K562 (cell line): ENCODE data around the gene PRSS53.

Experiments
- AFF4 ChIP-seq: sonication (generic); formaldehyde crosslinking; IDR thresholded peaks from 2 replicates; pipeline ENCODE4 v1.8.0; 2023; ENCODE audit warnings: mild to moderate bottlenecking, missing genetic modification reagents
- CBFB ChIP-seq: sonication (generic); formaldehyde crosslinking; IDR thresholded peaks from 2 replicates; pipeline ENCODE4 v1.4.0; 2020; ENCODE audit warnings: mild to moderate bottlenecking, missing genetic modification reagents
- CTCF ChIP-seq, 3 experiments: IDR thresholded peaks in 2 of 3; conservative IDR thresholded peaks in 1 of 3; 2 replicates each; pipeline ENCODE4 v1.5.1; 2011 to 2012; ENCODE audit warnings: low read length in 3 of 3, mild to moderate bottlenecking in 3 of 3, control low read depth in 2 of 3, improper control_type of control experiment in 1 of 3, inconsistent platforms in 1 of 3, low read depth in 1 of 3, mixed read lengths in 1 of 3, moderate library complexity in 1 of 3; ENCODE audit not compliant: insufficient read depth in 2 of 3
- EGR1 ChIP-seq: fragments of 450-650 bp; conservative IDR thresholded peaks from 2 replicates; pipeline ENCODE4 v1.6.1; 2017; ENCODE audit warnings: mild to moderate bottlenecking
- FOXP4 ChIP-seq: sonication (generic); formaldehyde crosslinking; IDR thresholded peaks from 2 replicates; pipeline ENCODE4 v1.8.0; 2022; ENCODE audit warnings: mild to moderate bottlenecking, missing genetic modification reagents, borderline replicate concordance
- NFE2L1 ChIP-seq: fragments of 450-650 bp; IDR thresholded peaks from 2 replicates; pipeline ENCODE4 v1.6.1; 2016; ENCODE audit warnings: missing genetic modification characterization, low read depth, mild to moderate bottlenecking, missing compliant biosample characterization, moderate library complexity, borderline replicate concordance
- POLR2AphosphoS5 ChIP-seq: IDR thresholded peaks from 2 replicates; pipeline ENCODE4 v1.6.1; 2011; ENCODE audit warnings: mild to moderate bottlenecking, low read depth, low read length, moderate library complexity; ENCODE audit not compliant: control insufficient read depth, insufficient read depth
- RCOR1 ChIP-seq, 2 experiments: IDR thresholded peaks; 2 replicates each; pipeline ENCODE4 v1.6.1; 2012; ENCODE audit warnings: low read depth in 2 of 2, low read length in 2 of 2, borderline replicate concordance in 1 of 2, improper control_type of control experiment in 1 of 2
- SREBF2 ChIP-seq: sonication (generic); formaldehyde crosslinking; IDR thresholded peaks from 2 replicates; pipeline ENCODE4 v1.4.0; 2020; ENCODE audit warnings: mild to moderate bottlenecking, missing genetic modification reagents
- ZBTB2 ChIP-seq: fragments of 450-650 bp; IDR thresholded peaks from 2 replicates; pipeline ENCODE4 v1.6.1; 2016; ENCODE audit warnings: antibody characterized with exemption
- ZBTB33 ChIP-seq: sonication (generic); formaldehyde crosslinking; IDR thresholded peaks from 2 replicates; pipeline ENCODE4 v1.8.1; 2023; ENCODE audit warnings: mild to moderate bottlenecking, missing genetic modification reagents
- ZNF146 ChIP-seq: IDR thresholded peaks from one replicate; pipeline ENCODE4 v1.6.1; 2018; ENCODE audit warnings: missing compliant biosample characterization; ENCODE audit not compliant: unreplicated experiment
- ZNF778 ChIP-seq: fragments of 450-650 bp; formaldehyde crosslinking; IDR thresholded peaks from 2 replicates; pipeline ENCODE4 v1.4.0; 2020; ENCODE audit warnings: mild to moderate bottlenecking, moderate library complexity

GRCh38 chr16:31130336-31130891 is 41.7 kb upstream of the PRSS53 start:
- TF ChIP-seq POLR2AphosphoS5 = no peak
- TF ChIP-seq AFF4 (CRISPR knock-in tag) = no peak
- TF ChIP-seq ZNF778 (CRISPR knock-in tag) = no peak
- no peak for TF ChIP-seq ZNF146 (CRISPR knock-in tag)
- no peak for TF ChIP-seq SREBF2
- TF ChIP-seq ZBTB33 (CRISPR knock-in tag) = no peak
- TF ChIP-seq EGR1 = no peak
- no peak for TF ChIP-seq CBFB
- TF ChIP-seq ZBTB2 = no peak
- TF ChIP-seq CTCF (IDR thresholded peaks at IDR 0.05 in 2 of 3, conservative IDR thresholded peaks at IDR 0.05 in 1 of 3; ENCODE audit: insufficient read depth in 2 of 3, low read depth in 1 of 3, low read length in 3 of 3) = no peak
- no peak for TF ChIP-seq NFE2L1
- TF ChIP-seq RCOR1 (IDR thresholded peaks at IDR 0.05; ENCODE audit: borderline replicate concordance in 1 of 2, low read depth in 2 of 2, low read length in 2 of 2) = no peak
- TF ChIP-seq FOXP4 (CRISPR knock-in tag) = no peak
